Stimulated activated naive CD8-positive, alpha-beta T cell treated with anti-CD3 and anti-CD28 coated beads, Interleukin-15, amount 100 ng/mL, for 72 hours (primary cell): ENCODE measurements around the gene UGT2B11.
"Not testable (repeated sequence)": the region's sequence is repeated elsewhere in the genome, so short reads cannot be mapped to it uniquely, and the experiment has no call there.

ENCODE experiments used
- ATAC-seq: fragments of 150-1000 bp; cut with Tn5 transposase; 2 replicates; pipeline ENCODE4 v1.10.0; 2021; ENCODE audit warnings: mild to moderate bottlenecking, moderate library complexity
- DNase-seq, 2 donors: peaks; one replicate each; pipeline ENCODE4 v3.0.0; 2021 to 2022
- H3K27ac Mint-ChIP-seq, 2 donors: one replicate each; pipeline ENCODE4 v1.8.0; 2022; ENCODE audit warnings: mild to moderate bottlenecking in 2 of 2, mixed read lengths in 2 of 2, moderate library complexity in 2 of 2
- H3K27me3 Mint-ChIP-seq: one replicate; pipeline ENCODE4 v1.8.0; 2022; ENCODE audit warnings: mixed read lengths
- H3K4me1 Mint-ChIP-seq: one replicate; pipeline ENCODE4 v1.8.0; 2022; ENCODE audit warnings: mild to moderate bottlenecking, mixed read lengths
- H3K4me3 Mint-ChIP-seq, 2 donors: one replicate each; pipeline ENCODE4 v1.8.0; 2022; ENCODE audit warnings: mild to moderate bottlenecking in 2 of 2, mixed read lengths in 2 of 2, moderate library complexity in 1 of 2
- H3K9me3 Mint-ChIP-seq, 2 donors: one replicate each; pipeline ENCODE4 v1.8.0; 2022; ENCODE audit warnings: mixed read lengths in 2 of 2

Gene UGT2B11

DNA sequence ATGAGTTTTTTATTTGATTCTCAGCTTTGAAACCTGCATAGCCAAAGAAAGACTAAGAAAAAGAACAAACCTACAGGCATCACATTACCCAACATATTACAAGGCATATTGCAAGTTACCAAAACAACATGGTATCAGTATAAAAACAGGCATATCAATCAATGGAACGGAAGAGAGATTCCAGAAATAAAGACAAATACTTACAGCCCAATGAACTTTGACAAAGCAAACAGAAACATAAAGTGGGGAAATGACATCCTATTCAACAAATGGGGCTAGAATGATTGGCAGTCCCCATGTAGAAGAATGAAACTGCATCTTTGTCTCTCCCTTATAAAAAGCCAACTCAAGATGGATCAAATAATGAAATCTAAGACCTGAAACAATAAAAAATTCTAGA is 23.9 kb downstream of the UGT2B11 start:
- not testable (repeated sequence) for H3K4me1 Mint-ChIP-seq, H3K27ac Mint-ChIP-seq, H3K4me3 Mint-ChIP-seq, DNase-seq, H3K27me3 Mint-ChIP-seq, ATAC-seq
- peaks cover 8 to 14% of the 10 kb centered on the region in 2 donors for H3K9me3 Mint-ChIP-seq

DNA sequence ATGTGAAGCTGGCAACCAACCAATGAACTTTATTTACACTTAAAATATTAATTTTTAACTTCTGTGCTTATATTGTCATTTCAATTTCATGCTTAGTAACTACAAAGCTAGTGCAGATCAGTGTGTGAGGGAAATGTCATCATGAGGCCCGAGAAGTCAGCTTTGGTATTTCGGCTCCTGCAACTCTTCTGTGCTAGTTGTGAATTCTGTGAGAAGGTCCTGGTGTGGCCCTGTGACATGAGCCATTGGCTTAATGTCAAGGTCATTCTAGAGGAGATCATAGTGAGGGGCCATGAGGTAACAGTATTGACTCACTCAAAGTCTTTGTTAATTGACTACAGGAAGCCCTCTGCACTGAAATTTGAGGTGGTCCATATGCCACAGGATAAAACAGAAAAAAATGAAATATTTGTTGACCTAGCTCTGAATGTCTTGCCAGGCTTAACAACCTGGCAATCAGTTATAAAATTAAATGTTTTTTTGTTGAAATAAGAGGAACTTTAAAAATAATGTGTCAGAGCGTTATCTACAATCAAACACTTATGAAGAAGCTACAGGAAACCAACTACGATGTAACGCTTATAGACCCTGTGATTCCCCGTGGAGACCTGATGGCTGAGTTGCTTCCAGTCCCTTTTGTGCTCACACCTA is 32.9 kb downstream of the UGT2B11 start:
- not testable (repeated sequence) for H3K4me1 Mint-ChIP-seq, H3K27ac Mint-ChIP-seq, DNase-seq, H3K4me3 Mint-ChIP-seq, ATAC-seq, H3K27me3 Mint-ChIP-seq, H3K9me3 Mint-ChIP-seq

DNA sequence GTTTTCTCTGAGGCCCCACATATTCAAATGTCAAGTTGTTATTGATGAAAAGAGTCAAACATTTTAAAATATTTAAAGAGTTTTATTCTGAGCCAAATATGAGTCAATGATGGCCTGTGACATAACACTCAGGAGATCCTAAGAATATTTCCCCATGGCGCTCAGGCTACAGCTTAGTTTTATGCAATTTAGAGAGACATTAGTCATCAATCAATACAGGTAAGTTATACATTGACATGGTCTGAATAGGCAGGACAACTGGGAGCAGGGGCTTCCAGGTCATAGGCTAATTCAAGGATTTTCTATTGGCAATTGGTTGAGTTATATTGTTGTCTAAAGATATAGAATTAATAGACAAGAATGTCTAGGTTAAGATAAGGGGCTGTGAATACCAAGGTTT is 34.7 kb downstream of the UGT2B11 start:
- not testable (repeated sequence) for H3K4me1 Mint-ChIP-seq, H3K27me3 Mint-ChIP-seq, H3K27ac Mint-ChIP-seq, H3K4me3 Mint-ChIP-seq, ATAC-seq, H3K9me3 Mint-ChIP-seq, DNase-seq

DNA sequence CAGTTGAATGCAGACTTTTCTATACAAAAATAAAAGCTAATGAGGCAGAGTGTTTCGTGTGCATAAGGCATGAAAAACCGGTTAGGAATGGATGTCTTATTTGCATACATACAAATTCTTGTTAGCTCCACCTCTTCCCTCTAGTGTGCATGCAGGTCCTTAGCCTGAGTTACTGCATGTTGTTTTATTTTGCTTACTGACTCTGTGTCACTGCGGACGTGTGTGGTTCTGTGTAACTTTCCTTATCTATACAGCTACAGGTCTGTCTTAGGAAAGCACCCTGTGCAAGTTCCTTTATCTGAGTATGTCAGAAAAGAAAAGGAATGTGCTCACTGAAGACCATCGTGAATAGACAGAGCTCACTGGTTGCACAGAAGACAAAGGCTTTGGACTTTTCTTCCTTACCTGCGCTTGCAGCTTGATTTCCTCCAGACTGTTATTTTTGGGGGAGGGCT is 35.8 kb downstream of the UGT2B11 start:
- H3K27me3 Mint-ChIP-seq, H3K9me3 Mint-ChIP-seq, H3K4me3 Mint-ChIP-seq, H3K27ac Mint-ChIP-seq, ATAC-seq, DNase-seq, H3K4me1 Mint-ChIP-seq: not testable (repeated sequence)

DNA sequence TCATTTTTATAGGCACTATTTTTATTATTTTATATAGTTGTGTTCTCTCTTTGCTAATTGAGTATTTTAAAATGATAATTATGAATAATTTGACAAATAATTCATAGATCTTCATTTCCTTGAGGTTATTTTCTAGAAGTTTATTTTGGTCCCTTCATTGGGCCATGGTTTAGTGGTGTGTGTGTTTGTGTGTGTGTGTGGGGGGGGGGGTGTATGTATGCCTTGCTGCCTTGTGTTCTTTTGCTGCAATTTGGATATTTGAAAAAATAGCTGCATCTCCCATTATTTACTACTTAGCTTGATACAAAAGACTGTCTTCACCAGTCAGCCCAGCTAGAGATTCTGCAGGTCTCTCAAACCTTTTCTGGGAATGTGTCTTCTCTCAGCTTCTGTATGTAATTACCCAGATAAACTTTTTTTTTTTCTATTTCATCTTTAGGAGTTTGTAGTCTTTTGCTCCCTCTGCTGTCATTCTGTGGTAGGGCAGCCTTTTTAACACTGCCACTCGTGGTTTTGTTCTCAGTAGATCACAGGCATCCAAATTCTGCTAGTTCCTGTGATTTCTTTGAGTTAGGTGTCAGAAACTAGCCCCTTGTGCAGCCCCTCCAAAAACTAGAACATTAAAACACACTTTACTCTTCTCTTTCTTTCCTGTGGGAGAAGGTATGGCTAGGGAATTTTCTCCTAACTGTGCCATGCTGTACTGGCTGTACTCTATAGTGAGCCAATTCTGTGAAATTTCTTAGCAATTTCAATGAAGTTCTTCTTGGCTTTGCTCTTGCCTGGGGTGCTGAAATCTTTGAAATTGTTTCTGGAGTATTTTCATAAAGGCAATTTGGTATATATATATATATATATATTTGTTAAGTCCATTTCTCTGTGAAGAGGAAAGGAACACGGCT is 44.1 kb downstream of the UGT2B11 start:
- not testable (repeated sequence) for H3K27me3 Mint-ChIP-seq, H3K4me3 Mint-ChIP-seq, ATAC-seq, H3K4me1 Mint-ChIP-seq, H3K9me3 Mint-ChIP-seq, H3K27ac Mint-ChIP-seq
- peak; percentile 7 to 16 for DNase-seq

DNA sequence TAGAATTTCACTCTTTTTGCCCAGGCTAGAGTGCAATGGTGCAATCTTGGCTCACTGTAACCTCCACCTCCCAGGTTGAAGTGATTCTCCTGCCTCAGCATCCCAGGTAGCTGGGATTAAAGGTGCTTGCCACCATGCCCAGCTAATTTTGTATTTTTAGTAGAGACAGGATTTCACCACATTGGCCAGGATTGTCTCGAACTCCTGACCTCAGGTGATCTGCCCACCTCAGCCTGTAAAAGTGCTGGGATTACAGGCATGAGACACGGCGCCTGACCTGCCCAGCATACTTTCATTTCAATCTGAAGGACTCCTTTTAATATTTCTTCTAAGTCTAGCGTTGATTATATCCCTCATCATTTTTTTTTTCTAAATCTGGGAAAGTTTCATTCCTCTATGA is 45.4 kb downstream of the UGT2B11 start:
- H3K27me3 Mint-ChIP-seq, DNase-seq, H3K4me1 Mint-ChIP-seq, H3K9me3 Mint-ChIP-seq, ATAC-seq, H3K4me3 Mint-ChIP-seq, H3K27ac Mint-ChIP-seq: not testable (repeated sequence)

DNA sequence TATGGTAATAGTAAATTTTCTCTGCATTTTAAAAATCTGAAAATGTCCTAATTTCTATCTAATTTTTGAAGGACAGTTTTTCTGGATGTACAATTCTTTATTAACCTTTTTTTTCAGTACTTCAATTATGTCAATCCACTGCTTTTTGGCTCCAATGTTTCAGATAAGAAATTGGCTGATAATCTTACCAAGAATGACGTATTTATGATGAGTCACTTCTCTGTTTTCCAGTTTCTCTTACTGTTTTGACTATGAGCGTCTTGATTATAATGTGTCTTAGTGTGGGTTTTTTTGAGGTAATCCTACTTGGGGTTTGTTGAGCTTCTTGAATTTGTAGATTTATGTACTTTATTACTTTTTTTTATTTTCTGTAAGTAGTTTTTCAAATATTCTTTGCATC is 47.2 kb downstream of the UGT2B11 start:
- DNase-seq, result no peak
- H3K4me3 Mint-ChIP-seq, result no peak overlapping the region
- H3K27ac Mint-ChIP-seq, result no peak overlapping the region

DNA sequence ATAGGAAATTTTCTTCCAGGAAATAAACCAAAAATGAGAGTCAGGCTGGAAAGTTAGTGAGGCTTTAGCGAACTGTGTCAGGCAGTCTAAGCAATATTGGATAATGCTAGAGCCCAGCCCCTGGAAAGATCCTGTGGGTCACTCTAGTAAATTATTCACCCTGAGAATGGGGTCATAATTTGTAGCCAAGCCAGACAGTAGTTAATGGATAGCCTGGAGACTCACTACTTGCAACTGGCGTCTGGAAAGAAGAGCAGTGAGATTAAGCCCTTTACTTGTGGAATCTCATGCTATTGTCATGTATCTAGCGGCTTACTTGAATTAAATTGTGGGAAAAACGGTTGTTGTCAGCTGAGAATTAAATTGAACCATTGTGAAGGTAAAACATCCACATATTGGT is 48.2 kb downstream of the UGT2B11 start:
- ATAC-seq, H3K4me1 Mint-ChIP-seq, H3K4me3 Mint-ChIP-seq, H3K27ac Mint-ChIP-seq, DNase-seq, H3K27me3 Mint-ChIP-seq, H3K9me3 Mint-ChIP-seq: not testable (repeated sequence)

More for the DNA sequence above, 47.2 kb downstream of the UGT2B11 start:
- Mint-ChIP-seq H3K27me3 (no peaks in the 10 kb centered on the region), H3K4me1 (no peaks in the 10 kb centered on the region), H3K9me3 (no peaks in the 10 kb centered on the region)
- no peak for ATAC-seq

DNA sequence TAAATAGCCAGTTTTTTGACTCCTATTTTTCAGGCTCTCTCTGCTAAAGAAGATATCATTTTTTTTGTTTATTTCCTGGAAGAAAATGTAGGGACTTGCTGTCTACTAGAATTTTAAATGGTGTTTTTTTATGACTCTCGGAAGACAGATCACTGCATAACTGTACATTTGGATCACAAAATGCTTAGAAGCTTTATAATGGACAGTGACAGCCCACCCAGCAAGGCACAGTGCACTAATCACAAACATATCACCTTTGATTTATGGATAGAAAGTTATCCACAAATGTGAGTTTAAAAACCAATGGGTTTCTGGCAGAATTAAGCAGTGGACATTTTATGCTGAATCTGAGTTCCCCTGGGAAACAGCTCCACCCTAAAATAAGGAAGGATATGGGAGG is 48.8 kb downstream of the UGT2B11 start:
- H3K27ac Mint-ChIP-seq, H3K9me3 Mint-ChIP-seq, DNase-seq, H3K27me3 Mint-ChIP-seq, H3K4me1 Mint-ChIP-seq, ATAC-seq, H3K4me3 Mint-ChIP-seq: not testable (repeated sequence)

DNA sequence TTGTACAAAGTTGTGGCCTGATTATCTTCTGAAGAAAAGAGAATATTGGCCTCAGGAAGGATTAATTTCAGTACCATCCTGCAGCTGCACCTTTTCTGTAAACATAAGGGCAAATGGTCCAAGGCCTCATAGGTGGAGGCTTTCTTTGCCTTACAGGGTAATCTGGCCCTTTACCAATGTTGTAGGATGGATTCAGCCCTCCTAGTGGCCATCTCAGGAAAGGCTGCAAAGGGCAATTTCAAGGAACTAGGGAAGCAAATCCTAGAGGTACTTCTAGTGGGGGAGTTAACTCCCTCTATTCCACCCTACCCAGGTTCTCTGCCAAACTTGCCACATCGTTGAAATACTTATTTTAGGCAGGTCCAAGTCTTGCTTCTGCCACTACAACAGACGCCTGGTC is 57.6 kb downstream of the UGT2B11 start:
- no peaks in the 10 kb centered on the region for H3K9me3 Mint-ChIP-seq
- no peaks in the 10 kb centered on the region for H3K4me1 Mint-ChIP-seq
- DNase-seq, result no peak
- H3K27me3 Mint-ChIP-seq, result no peaks in the 10 kb centered on the region
- ATAC-seq, result no peak
- no peak overlapping the region for H3K4me3 Mint-ChIP-seq
- no peak overlapping the region for H3K27ac Mint-ChIP-seq

DNA sequence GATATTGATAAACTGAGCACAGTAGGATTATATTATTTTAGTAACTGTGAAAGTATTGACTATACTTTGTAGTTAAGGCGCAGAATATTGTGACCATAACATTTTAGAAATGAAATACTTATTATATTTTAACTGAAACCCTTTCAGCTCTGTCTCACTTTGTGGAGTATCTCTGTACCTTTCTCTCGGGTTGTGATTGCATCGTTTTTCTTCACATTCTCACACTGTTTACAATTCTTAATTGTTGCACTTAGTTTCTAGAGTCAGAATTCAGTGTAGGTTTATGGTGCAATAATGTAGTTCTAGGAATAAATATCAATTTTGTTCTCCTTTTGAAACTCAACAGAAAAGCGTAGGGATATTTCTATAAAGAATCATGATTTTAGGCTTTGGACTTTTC is 60.5 kb downstream of the UGT2B11 start:
- no peak for ATAC-seq
- H3K27me3 Mint-ChIP-seq, result no peaks in the 10 kb centered on the region
- no peaks in the 10 kb centered on the region for H3K9me3 Mint-ChIP-seq
- no peaks in the 10 kb centered on the region for H3K4me1 Mint-ChIP-seq
- DNase-seq, result no peak
- H3K27ac Mint-ChIP-seq, result no peak overlapping the region
- H3K4me3 Mint-ChIP-seq, result no peak overlapping the region
